ENCODE results near the gene TBX4. TPM values are rescaled to one million over a fixed set of nuclear protein-coding genes. Genes with fewer than 3 reads are reported as not detected.
"Not testable (repeated sequence)": the region's sequence is repeated elsewhere in the genome, so short reads cannot be mapped to it uniquely, and the experiment has no call there.

Gene TBX4
- total RNA-seq, 4 donors from 2014 or later = not detected

DNA sequence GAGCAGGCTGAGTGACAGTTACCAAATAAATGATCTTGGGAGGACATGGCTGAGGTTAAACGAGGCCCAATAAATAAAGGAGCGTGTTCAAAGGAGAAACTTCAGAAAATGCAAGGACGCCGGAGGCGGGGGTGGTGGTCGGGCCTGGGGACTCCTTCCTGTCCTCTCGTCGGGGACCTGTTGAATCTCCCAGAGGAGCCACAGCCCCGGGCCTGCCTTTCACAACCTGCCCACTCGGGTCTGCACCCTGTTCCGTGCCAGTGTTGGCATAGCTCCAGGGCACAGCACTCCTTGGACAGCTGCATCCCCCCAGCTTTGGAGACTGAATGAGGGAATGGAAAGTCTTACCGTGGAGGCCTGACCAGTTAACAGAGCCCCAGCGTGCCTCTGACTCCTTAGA, 8.1 kb upstream of the TBX4 start:
- Histone ChIP-seq H3K27ac (no peak overlapping the region), H3K4me1 (no peaks in the 10 kb centered on the region), H3K36me3 (no peaks in the 10 kb centered on the region), H3K9me3 (no peaks in the 10 kb centered on the region), H3K4me3 (peak overlapping the region in 1 of 4 donors; percentile 28), H3K27me3 (peaks cover 0 to 5% (median 4%) of the 10 kb centered on the region in 3 donors)
- in situ Hi-C loops (cut with MboI; ENCODE audit: low sequenced_read_pairs in 4 of 4) = loop anchor here in 2 of 4 donors (25.0 kb wide), 1 partner anchor 393 kb away; no protein-coding TSS in a partner anchor
- no peak for DNase-seq
- TF ChIP-seq CTCF (IDR thresholded peaks at IDR 0.05 in 4 of 5, conservative IDR thresholded peaks at IDR 0.05 in 1 of 5) (no peak), POLR2A (IDR thresholded peaks at IDR 0.05) (no peak)
- intact Hi-C loops (cut with DNase I; ENCODE audit: low total_unique reads) = no loop called here
- no peak for ATAC-seq

DNA sequence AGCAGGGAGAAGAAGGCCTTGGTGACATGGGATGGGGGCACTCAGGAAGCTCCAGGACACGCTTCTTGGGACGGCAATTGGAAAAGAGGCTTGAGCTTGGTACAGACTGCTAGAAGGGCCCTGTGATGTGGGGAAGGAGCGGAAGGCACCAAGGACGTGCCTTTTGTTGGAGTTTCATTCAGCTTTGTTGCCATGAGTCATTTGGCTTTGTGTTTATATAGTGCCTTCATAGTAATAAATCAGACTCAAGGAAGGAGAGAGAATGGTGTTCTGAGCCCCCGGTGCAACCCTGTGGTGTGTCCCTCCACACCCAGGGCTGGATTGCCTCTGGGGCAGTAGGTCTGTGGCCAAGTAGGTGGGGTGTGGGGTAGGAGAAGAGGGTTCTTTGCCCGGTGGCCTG, 7.4 kb upstream of the TBX4 start:
- H3K4me1 ChIP-seq = no peaks in the 10 kb centered on the region
- no peaks in the 10 kb centered on the region for H3K9me3 ChIP-seq
- no peak for TF ChIP-seq POLR2A (IDR thresholded peaks at IDR 0.05)
- TF ChIP-seq CTCF (IDR thresholded peaks at IDR 0.05 in 4 of 5, conservative IDR thresholded peaks at IDR 0.05 in 1 of 5) = no peak
- in situ Hi-C loops (cut with MboI; ENCODE audit: low sequenced_read_pairs in 4 of 4) = loop anchor here in 2 of 4 donors (25.0 kb wide), 1 partner anchor 392 kb away; no protein-coding TSS in a partner anchor
- peaks cover 0 to 7% (median 3%) of the 10 kb centered on the region in 3 donors for H3K27me3 ChIP-seq
- no peak overlapping the region for H3K4me3 ChIP-seq
- ATAC-seq (no peak), DNase-seq (no peak)
- intact Hi-C loops (cut with DNase I; ENCODE audit: low total_unique reads) = no loop called here
- H3K36me3 ChIP-seq = no peaks in the 10 kb centered on the region
- no peak overlapping the region for H3K27ac ChIP-seq

DNA sequence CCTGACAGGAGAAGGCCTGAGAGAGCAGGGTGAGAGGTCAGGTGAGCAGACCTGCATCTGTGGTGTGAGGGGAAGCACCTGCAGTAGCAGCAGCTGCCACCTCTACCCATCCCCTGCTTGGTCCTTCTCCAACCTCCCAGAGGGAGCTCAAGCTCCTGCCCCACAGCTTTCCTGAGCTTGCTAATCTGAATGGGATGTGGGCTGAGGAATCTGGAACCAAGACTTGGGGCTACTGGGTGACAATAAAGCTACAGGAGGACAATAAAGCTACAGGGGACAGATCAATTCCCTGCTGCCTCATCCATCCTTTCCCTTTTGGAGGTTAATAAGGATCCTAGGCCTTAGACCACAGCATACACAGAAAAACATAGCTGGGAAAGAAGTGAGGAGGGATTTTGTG, 4.9 kb upstream of the TBX4 start:
- Histone ChIP-seq H3K9me3 (no peaks in the 10 kb centered on the region), H3K4me3 (no peak overlapping the region), H3K27me3 (peaks cover 9 to 28% (median 18%) of the 10 kb centered on the region in 3 donors), H3K27ac (no peak overlapping the region), H3K36me3 (no peaks in the 10 kb centered on the region), H3K4me1 (peaks cover 0 to 5% of the 10 kb centered on the region in 2 donors)
- in situ Hi-C loops (cut with MboI; ENCODE audit: low sequenced_read_pairs in 4 of 4) (loop anchor here in 2 of 4 donors (25.0 kb wide), 1 partner anchor 390 kb away; no protein-coding TSS in a partner anchor), intact Hi-C loops (cut with DNase I; ENCODE audit: low total_unique reads) (no loop called here)
- no peak for TF ChIP-seq POLR2A (IDR thresholded peaks at IDR 0.05)
- TF ChIP-seq CTCF (IDR thresholded peaks at IDR 0.05 in 4 of 5, conservative IDR thresholded peaks at IDR 0.05 in 1 of 5) = no peak
- DNase-seq = no peak
- no peak for ATAC-seq

GRCh38 chr17:61448042-61448441, 4.2 kb upstream of the TBX4 start:
- Histone ChIP-seq H3K4me1 (peaks cover 0 to 5% of the 10 kb centered on the region in 2 donors), H3K9me3 (no peaks in the 10 kb centered on the region), H3K27me3 (peaks cover 16 to 35% (median 25%) of the 10 kb centered on the region in 3 donors), H3K27ac (no peak overlapping the region), H3K36me3 (no peaks in the 10 kb centered on the region), H3K4me3 (no peak overlapping the region)
- intact Hi-C loops (cut with DNase I; ENCODE audit: low total_unique reads) (no loop called here), in situ Hi-C loops (cut with MboI; ENCODE audit: low sequenced_read_pairs in 4 of 4) (loop anchor here in 2 of 4 donors (25.0 kb wide), 1 partner anchor 389 kb away; no protein-coding TSS in a partner anchor)
- TF ChIP-seq POLR2A (IDR thresholded peaks at IDR 0.05) (no peak), CTCF (IDR thresholded peaks at IDR 0.05 in 4 of 5, conservative IDR thresholded peaks at IDR 0.05 in 1 of 5) (no peak)
- DNase-seq (no peak), ATAC-seq (no peak)

- ATAC-seq; H3K4me1 ChIP-seq; H3K36me3 ChIP-seq; intact Hi-C loops (cut with DNase I; ENCODE audit: low total_unique reads); H3K27ac ChIP-seq; H3K4me3 ChIP-seq; DNase-seq; H3K9me3 ChIP-seq: not testable (repeated sequence)
- peaks cover 26 to 46% (median 33%) of the 10 kb centered on the region in 3 donors for H3K27me3 ChIP-seq
- in situ Hi-C loops (cut with MboI; ENCODE audit: low sequenced_read_pairs in 4 of 4) = loop anchor here in 2 of 4 donors (25.0 kb wide), 1 partner anchor 388 kb away; no protein-coding TSS in a partner anchor
Observed at GRCh38 chr17:61449140-61449539, 3.1 kb upstream of the TBX4 start.

Data from gastrocnemius medialis (tissue), 4 donors.